Mammary microvascular endothelial cell (primary cell): ENCODE results near the gene TOMM40L. TPM values are rescaled to one million over a fixed set of nuclear protein-coding genes. Genes with fewer than 3 reads are reported as not detected.

Experiments used
- total RNA-seq: library from RNA; depleted of rRNA; stranded (reverse); fragments of >200 nt; gene quantifications from 2 replicates; pipeline ENCODE4 v1.2.3, GENCODE V29; 2015

Gene TOMM40L
- total RNA-seq, result 21.1 and 22.1 TPM in 2 replicates

GRCh38 chr1:161225534-161226319, at the start of gene TOMM40L:
Gene TOMM40L, plus strand, starts transcription at chr1:161226060. Its CDS starts 430 bp downstream, at chr1:161226490.

GRCh38 chr1:161177112-161177935, 48.5 kb upstream of the TOMM40L start, which contains the start of gene B4GALT3:
Gene B4GALT3, minus strand, starts transcription at chr1:161177507. Its CDS starts 1,447 bp downstream, at chr1:161176060.

GRCh38 chr1:161198897-161199431, 26.9 kb upstream of the TOMM40L start, which contains the start of gene ADAMTS4:
Gene ADAMTS4, minus strand, starts transcription at chr1:161199054. Its CDS starts 427 bp downstream, at chr1:161198627.

GRCh38 chr1:161201836-161202712, 23.8 kb upstream of the TOMM40L start, which contains the start of gene NDUFS2:
Gene NDUFS2, plus strand, starts transcription at chr1:161202367. Its CDS starts 19 bp downstream, at chr1:161202386.

GRCh38 chr1:161215076-161215475, 10.8 kb upstream of the TOMM40L start, which contains the start of gene FCER1G:
Gene FCER1G, plus strand, starts transcription at chr1:161215295. Its CDS starts 27 bp downstream, at chr1:161215322.

GRCh38 chr1:161238039-161238473, 12.2 kb downstream of the TOMM40L start, which contains the start of gene NR1I3:
Gene NR1I3, minus strand, starts transcription at chr1:161238203. Its CDS starts 1,638 bp downstream, at chr1:161236565.

GRCh38 chr1:161258439-161259344, 32.8 kb downstream of the TOMM40L start, which contains the start of gene PCP4L1:
Gene PCP4L1, plus strand, starts transcription at chr1:161258745. Its CDS starts 230 bp downstream, at chr1:161258975.

Other genes starting within 250 kb of the TOMM40L start
- 67.0 and 77.2 TPM in 2 replicates for gene F11R, start 204.9 kb upstream of the TOMM40L start, total RNA-seq
- gene TSTD1, start 187.1 kb upstream of the TOMM40L start, total RNA-seq, result 1.5 TPM in 1 of 2 replicates, not detected in the other
- gene USF1, start 180.1 kb upstream of the TOMM40L start, total RNA-seq, result 59.0 and 59.1 TPM in 2 replicates
- 0.13 and 0.20 TPM in 2 replicates for gene ARHGAP30, start 156.2 kb upstream of the TOMM40L start, total RNA-seq
- 0.47 and 0.54 TPM in 2 replicates for gene NECTIN4, start 136.5 kb upstream of the TOMM40L start, total RNA-seq
- 1.1 and 2.6 TPM in 2 replicates for gene KLHDC9, start 127.7 kb upstream of the TOMM40L start, total RNA-seq
- 63.7 and 71.8 TPM in 2 replicates for gene PFDN2, start 108.0 kb upstream of the TOMM40L start, total RNA-seq
- 20.9 and 27.4 TPM in 2 replicates for gene NIT1, start 108.0 kb upstream of the TOMM40L start, total RNA-seq
- gene DEDD, start 93.4 kb upstream of the TOMM40L start, total RNA-seq, result 19.4 and 31.8 TPM in 2 replicates
- gene UFC1, start 72.1 kb upstream of the TOMM40L start, total RNA-seq, result 72.6 and 84.7 TPM in 2 replicates
- 5.7 and 7.1 TPM in 2 replicates for gene USP21, start 66.6 kb upstream of the TOMM40L start, total RNA-seq
- 10.7 and 12.0 TPM in 2 replicates for gene PPOX, start 59.6 kb upstream of the TOMM40L start, total RNA-seq
- gene B4GALT3, start 48.6 kb upstream of the TOMM40L start, total RNA-seq, result 30.5 and 39.7 TPM in 2 replicates
- 26.7 and 28.6 TPM in 2 replicates for gene ADAMTS4, start 27.0 kb upstream of the TOMM40L start, total RNA-seq
- 102 and 119 TPM in 2 replicates for gene NDUFS2, start 23.7 kb upstream of the TOMM40L start, total RNA-seq
- not detected in 2 replicates for gene FCER1G, start 10.8 kb upstream of the TOMM40L start, total RNA-seq
- gene APOA2, start 2.4 kb upstream of the TOMM40L start, total RNA-seq, result not detected in 2 replicates
- not detected in 2 replicates for gene NR1I3, start 12.1 kb downstream of the TOMM40L start, total RNA-seq
- not detected in 2 replicates for gene PCP4L1, start 32.7 kb downstream of the TOMM40L start, total RNA-seq
- gene MPZ, start 83.9 kb downstream of the TOMM40L start, total RNA-seq, result 1.8 and 2.1 TPM in 2 replicates
- 40.2 and 58.0 TPM in 2 replicates for gene SDHC, start 88.3 kb downstream of the TOMM40L start, total RNA-seq
- not detected in 2 replicates for gene CFAP126, start 141.8 kb downstream of the TOMM40L start, total RNA-seq